GM04504 (cell line): Measurements from ENCODE around the gene TROAP.
"Not testable (repeated sequence)": the region's sequence is repeated elsewhere in the genome, so short reads cannot be mapped to it uniquely, and the experiment has no call there.

ENCODE experiments used
- DNase-seq: peaks from one replicate; pipeline ENCODE4 v3.0.0-alpha.2; 2012; ENCODE audit warnings: low read depth

The TROAP gene

GRCh38 chr12:49295082-49295936, 27.7 kb upstream of the TROAP start, which contains the start of gene PRPH:
TSS of gene PRPH (plus strand) at chr12:49295147. CDS start at chr12:49295201, 54 bp downstream.
- DNase-seq, result no peak

GRCh38 chr12:49296034-49296835, 26.8 kb upstream of the TROAP start:
- no peak for DNase-seq

GRCh38 chr12:49296836-49297694, 26.0 kb upstream of the TROAP start:
- no peak for DNase-seq

- no peak for DNase-seq
These were observed 25.4 kb upstream of the TROAP start for GRCh38 chr12:49297695-49298060.

GRCh38 chr12:49298160-49298559, 24.9 kb upstream of the TROAP start:
- DNase-seq, result no peak

- DNase-seq, result no peak
These were observed 21.3 kb upstream of the TROAP start for GRCh38 chr12:49301760-49302159.

- peak; percentile 53 for DNase-seq
These were observed 18.9 kb upstream of the TROAP start for GRCh38 chr12:49304161-49304560.

GRCh38 chr12:49305762-49306510, 17.1 kb upstream of the TROAP start:
- no peak for DNase-seq

GRCh38 chr12:49309386-49309785, 13.7 kb upstream of the TROAP start:
- no peak for DNase-seq

- DNase-seq, result not testable (repeated sequence)
These were observed 12.5 kb upstream of the TROAP start for GRCh38 chr12:49310451-49311000.

GRCh38 chr12:49314811-49315210, 8.2 kb upstream of the TROAP start:
- DNase-seq, result no peak

- not testable (repeated sequence) for DNase-seq
These were observed 5.9 kb upstream of the TROAP start for GRCh38 chr12:49317118-49317517.

GRCh38 chr12:49320411-49321103, 2.5 kb upstream of the TROAP start:
- not testable (repeated sequence) for DNase-seq

- no peak for DNase-seq
These were observed 718 bp upstream of the TROAP start for GRCh38 chr12:49322367-49322707.

GRCh38 chr12:49323524-49324097, 556 bp downstream of the TROAP start:
- DNase-seq, result no peak

GRCh38 chr12:49325606-49326005, 2.6 kb downstream of the TROAP start:
- no peak for DNase-seq

- no peak for DNase-seq
These were observed 4.3 kb downstream of the TROAP start for GRCh38 chr12:49327368-49327767.

- DNase-seq, result no peak
These were observed 4.8 kb downstream of the TROAP start for GRCh38 chr12:49327887-49328286.

GRCh38 chr12:49328816-49329215, 5.8 kb downstream of the TROAP start:
- DNase-seq, result no peak

GRCh38 chr12:49330032-49330619, 7.1 kb downstream of the TROAP start:
- no peak for DNase-seq
